DOHH2 (cell line): ENCODE measurements around the gene TOR2A.

ENCODE experiments used
- EZH2phosphoT487 ChIP-seq: fragments of 200-600 bp; sonication (generic); IDR thresholded peaks from 2 replicates; pipeline ENCODE4 v1.6.1; 2017; ENCODE audit warnings: borderline replicate concordance, mild to moderate bottlenecking, antibody characterized with exemption, low read length, moderate library complexity, mixed read lengths
- TF ChIP-seq, protein P1 (sequence below): fragments of 200-600 bp; sonication (generic); IDR thresholded peaks from one replicate; pipeline ENCODE4 v1.5.1; 2014; ENCODE audit warnings: antibody characterized with exemption, mild to moderate bottlenecking, low read depth, low read length; ENCODE audit not compliant: poor library complexity, severe bottlenecking

DNA sequence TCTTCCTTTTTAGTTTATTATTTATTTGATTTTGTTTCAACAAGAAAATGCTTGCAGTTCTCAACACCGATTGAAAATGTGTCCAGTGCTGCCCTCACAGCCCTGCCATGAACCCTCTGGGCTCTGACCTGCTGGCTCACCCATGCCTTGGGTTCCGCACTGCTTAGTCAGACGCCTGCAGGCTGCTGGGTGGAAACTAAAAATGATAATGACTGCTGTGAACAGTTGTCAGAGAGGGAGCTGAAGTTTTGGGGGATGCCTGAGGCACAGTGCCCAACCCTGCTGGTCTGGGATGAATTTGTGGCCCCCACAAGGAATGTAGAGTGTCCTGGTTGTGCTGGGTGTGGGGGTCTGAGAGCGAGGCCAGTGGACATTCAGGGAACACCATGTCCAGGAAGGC lies 50.5 kb downstream of the TOR2A start:
- TF ChIP-seq, protein P1, sequence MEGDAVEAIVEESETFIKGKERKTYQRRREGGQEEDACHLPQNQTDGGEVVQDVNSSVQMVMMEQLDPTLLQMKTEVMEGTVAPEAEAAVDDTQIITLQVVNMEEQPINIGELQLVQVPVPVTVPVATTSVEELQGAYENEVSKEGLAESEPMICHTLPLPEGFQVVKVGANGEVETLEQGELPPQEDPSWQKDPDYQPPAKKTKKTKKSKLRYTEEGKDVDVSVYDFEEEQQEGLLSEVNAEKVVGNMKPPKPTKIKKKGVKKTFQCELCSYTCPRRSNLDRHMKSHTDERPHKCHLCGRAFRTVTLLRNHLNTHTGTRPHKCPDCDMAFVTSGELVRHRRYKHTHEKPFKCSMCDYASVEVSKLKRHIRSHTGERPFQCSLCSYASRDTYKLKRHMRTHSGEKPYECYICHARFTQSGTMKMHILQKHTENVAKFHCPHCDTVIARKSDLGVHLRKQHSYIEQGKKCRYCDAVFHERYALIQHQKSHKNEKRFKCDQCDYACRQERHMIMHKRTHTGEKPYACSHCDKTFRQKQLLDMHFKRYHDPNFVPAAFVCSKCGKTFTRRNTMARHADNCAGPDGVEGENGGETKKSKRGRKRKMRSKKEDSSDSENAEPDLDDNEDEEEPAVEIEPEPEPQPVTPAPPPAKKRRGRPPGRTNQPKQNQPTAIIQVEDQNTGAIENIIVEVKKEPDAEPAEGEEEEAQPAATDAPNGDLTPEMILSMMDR, result no peak
- TF ChIP-seq EZH2phosphoT487, result no peak
